Gastroesophageal sphincter (tissue), 4 donors: ENCODE results near the gene ZBTB22. TPM values are rescaled to one million over a fixed set of nuclear protein-coding genes. Genes with fewer than 3 reads are reported as not detected.

Experiments
- ATAC-seq: fragments of 150-250 bp; one replicate; pipeline ENCODE4 v1.9.1; 2016; ENCODE audit warnings: mild to moderate bottlenecking, moderate library complexity
- H3K27ac ChIP-seq, 4 donors: fragments of 200-600 bp; sonication (generic) in 3 of 4; 1 replicate in 3 of 4; 2 replicates in 1 of 4; pipeline ENCODE4 v1.5.1; 2016 to 2019
- H3K27me3 ChIP-seq: fragments of 200-600 bp; sonication (generic); one replicate; pipeline ENCODE4 v1.5.1; 2019
- H3K36me3 ChIP-seq, 2 donors: fragments of 200-600 bp; sonication (generic); one replicate each; pipeline ENCODE4 v1.5.1; 2019; ENCODE audit warnings: control low read depth in 1 of 2
- H3K4me1 ChIP-seq, 3 donors: fragments of 200-600 bp; sonication (generic); 1 replicate in 2 of 3; 2 replicates in 1 of 3; pipeline ENCODE4 v1.5.1; 2016 to 2019; ENCODE audit warnings: control low read depth in 2 of 3
- H3K4me3 ChIP-seq, 2 donors: fragments of 200-600 bp; sonication (generic); one replicate each; pipeline ENCODE4 v1.5.1; 2019; ENCODE audit warnings: mild to moderate bottlenecking in 1 of 2, moderate library complexity in 1 of 2
- H3K9me3 ChIP-seq, 3 donors: fragments of 200-600 bp; sonication (generic); one replicate each; pipeline ENCODE4 v1.5.1; 2017 to 2019; ENCODE audit warnings: control low read depth in 2 of 3
- EP300 ChIP-seq: sonication (generic); formaldehyde crosslinking; IDR thresholded peaks from one replicate; pipeline ENCODE4 v1.6.1; 2017; ENCODE audit warnings: antibody characterized with exemption, mild to moderate bottlenecking
- POLR2A ChIP-seq, 2 donors: fragments of 450-650 bp; IDR thresholded peaks; one replicate each; pipeline ENCODE4 v1.6.1; 2017; ENCODE audit warnings: antibody characterized with exemption in 2 of 2, mild to moderate bottlenecking in 2 of 2, moderate library complexity in 1 of 2
- POLR2AphosphoS5 ChIP-seq: sonication (generic); formaldehyde crosslinking; IDR thresholded peaks from one replicate; pipeline ENCODE4 v1.6.1; 2017; ENCODE audit warnings: antibody characterized with exemption
- WGBS, 2 donors: methylation state at CpG; one replicate each; pipeline ENCODE4 v1.1.5; 2018; ENCODE audit warnings: low coverage in 1 of 2; 5-methylcytosine and 5-hydroxymethylcytosine counted together
- total RNA-seq, 4 donors: library from RNA; depleted of rRNA; stranded (reverse); fragments of >200 nt; gene quantifications; one replicate each; pipeline ENCODE4 v1.1.0, GENCODE V29; 2016
- TF ChIP-seq, protein P1 (sequence below), 4 experiments: fragments of 200-600 bp in 2 of 4; fragments of 450-650 bp in 2 of 4; sonication (generic) in 1 of 4; IDR thresholded peaks; one replicate each; pipeline ENCODE4 v1.5.1; 2017 to 2019; ENCODE audit warnings: antibody characterized with exemption in 4 of 4, mild to moderate bottlenecking in 2 of 4, moderate library complexity in 2 of 4

The ZBTB22 gene
- total RNA-seq, 4 donors from 2014 or later = 19.3 to 20.9 (median 20.1) TPM

DNA sequence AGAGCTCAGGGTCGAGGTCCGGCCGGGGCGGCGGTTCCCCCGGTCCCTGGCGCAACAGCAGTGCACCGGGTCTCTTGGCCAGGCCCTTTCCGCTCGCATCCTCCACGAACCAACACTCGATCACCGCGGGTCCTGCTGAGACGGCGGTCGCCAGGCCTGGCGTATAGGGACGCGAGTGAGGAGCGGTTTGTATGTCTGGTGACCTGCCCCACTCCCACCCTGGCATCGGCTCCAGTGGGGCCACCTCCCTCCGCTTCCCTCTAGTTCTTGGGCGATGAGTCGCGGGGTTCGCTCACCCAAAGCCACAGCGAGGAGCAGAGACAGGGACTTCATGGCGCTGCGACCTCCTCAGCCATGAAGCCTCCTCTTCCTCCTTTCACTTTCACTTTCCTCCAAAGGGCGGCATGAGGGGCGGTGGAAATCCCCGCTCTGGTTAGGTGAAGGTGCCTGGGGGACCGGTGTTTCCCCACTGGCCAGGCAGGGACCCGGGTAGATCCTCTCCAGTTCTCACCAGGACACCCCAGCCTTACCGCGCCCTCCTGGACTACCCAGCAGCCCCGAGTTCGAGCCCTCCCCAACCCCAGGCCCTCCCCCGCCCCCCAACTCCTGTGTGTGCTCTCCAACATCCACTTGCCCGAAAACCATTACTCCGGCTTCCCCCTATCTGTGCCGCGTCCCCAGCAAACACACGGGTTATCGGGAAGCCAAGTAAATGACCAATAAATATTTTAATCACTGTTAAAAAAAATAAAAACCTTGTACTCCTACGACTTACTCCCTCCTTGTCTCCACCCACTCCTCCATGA is 3.6 kb downstream of the ZBTB22 start, which contains the start of gene TAPBP:
TSS of gene TAPBP (minus strand) at position 370 of the 806 bp plus-strand sequence. CDS start at position 333, 37 bp downstream.
- 0% methylated on average over 10 to 13 of the region's 47 CpGs for WGBS, 2 donors
- H3K27me3 ChIP-seq = no peaks in the 10 kb centered on the region
- TF ChIP-seq POLR2AphosphoS5 = peak; percentile 59
- no peak for TF ChIP-seq EP300
- TF ChIP-seq POLR2A (IDR thresholded peaks at IDR 0.05) = peak; percentile 24 to 45
- TF ChIP-seq, protein P1, sequence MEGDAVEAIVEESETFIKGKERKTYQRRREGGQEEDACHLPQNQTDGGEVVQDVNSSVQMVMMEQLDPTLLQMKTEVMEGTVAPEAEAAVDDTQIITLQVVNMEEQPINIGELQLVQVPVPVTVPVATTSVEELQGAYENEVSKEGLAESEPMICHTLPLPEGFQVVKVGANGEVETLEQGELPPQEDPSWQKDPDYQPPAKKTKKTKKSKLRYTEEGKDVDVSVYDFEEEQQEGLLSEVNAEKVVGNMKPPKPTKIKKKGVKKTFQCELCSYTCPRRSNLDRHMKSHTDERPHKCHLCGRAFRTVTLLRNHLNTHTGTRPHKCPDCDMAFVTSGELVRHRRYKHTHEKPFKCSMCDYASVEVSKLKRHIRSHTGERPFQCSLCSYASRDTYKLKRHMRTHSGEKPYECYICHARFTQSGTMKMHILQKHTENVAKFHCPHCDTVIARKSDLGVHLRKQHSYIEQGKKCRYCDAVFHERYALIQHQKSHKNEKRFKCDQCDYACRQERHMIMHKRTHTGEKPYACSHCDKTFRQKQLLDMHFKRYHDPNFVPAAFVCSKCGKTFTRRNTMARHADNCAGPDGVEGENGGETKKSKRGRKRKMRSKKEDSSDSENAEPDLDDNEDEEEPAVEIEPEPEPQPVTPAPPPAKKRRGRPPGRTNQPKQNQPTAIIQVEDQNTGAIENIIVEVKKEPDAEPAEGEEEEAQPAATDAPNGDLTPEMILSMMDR (IDR thresholded peaks at IDR 0.05) = no peak
- H3K4me1 ChIP-seq = peaks cover 0 to 69% (median 13%) of the 10 kb centered on the region in 3 donors
- H3K9me3 ChIP-seq = no peaks in the 10 kb centered on the region
- H3K27ac ChIP-seq = peak within 1 kb of the TSS; percentile 81 to 98 (median 94)
- peak; percentile 6 for ATAC-seq
- H3K36me3 ChIP-seq = peaks cover 0 to 35% of the 10 kb centered on the region in 2 donors
- peak within 1 kb of the TSS; percentile 70 to 89 for H3K4me3 ChIP-seq

DNA sequence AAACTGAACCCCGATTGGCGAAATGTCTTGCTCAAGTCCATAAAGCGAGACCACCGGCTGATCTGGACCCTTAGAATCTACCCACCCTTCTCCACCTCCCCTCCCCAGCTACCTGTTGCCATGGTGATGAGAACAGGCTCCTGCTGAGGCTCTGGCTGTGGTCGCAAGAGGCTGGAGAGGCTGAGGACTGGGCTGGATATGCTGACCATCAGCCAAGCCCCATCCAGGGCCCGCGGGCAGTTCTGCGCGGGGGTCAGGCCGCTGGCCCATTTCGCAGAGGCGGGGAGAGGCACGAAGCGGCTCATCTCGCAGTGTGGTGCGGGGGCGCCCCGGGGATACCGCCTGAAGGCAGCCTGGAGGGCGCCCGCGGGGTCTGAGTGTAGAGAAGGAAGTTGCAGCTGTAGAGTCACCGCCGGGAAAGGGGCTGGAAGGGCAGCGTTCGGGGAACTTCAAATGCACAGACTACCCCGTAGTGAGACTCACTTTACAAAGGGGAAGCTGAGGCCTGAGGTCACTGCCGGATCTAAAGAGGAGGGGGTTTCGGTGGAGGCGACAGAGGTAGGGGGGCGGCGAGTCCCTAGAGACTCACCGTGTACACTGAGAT is 4.3 kb downstream of the ZBTB22 start:
- TF ChIP-seq POLR2A (IDR thresholded peaks at IDR 0.05) (no peak), EP300 (no peak), POLR2AphosphoS5 (no peak)
- TF ChIP-seq, protein P1 (IDR thresholded peaks at IDR 0.05) = no peak
- 0% methylated on average over 1 to 14 of the region's 33 CpGs for WGBS, 2 donors
- peaks cover 0 to 69% (median 13%) of the 10 kb centered on the region in 3 donors for H3K4me1 ChIP-seq
- no peaks in the 10 kb centered on the region for H3K9me3 ChIP-seq
- H3K36me3 ChIP-seq = peaks cover 0 to 36% of the 10 kb centered on the region in 2 donors
- peak overlapping the region; percentile 70 to 89 for H3K4me3 ChIP-seq
- no peaks in the 10 kb centered on the region for H3K27me3 ChIP-seq
- ATAC-seq = no peak
- peak overlapping the region; percentile 81 to 98 (median 94) for H3K27ac ChIP-seq

DNA sequence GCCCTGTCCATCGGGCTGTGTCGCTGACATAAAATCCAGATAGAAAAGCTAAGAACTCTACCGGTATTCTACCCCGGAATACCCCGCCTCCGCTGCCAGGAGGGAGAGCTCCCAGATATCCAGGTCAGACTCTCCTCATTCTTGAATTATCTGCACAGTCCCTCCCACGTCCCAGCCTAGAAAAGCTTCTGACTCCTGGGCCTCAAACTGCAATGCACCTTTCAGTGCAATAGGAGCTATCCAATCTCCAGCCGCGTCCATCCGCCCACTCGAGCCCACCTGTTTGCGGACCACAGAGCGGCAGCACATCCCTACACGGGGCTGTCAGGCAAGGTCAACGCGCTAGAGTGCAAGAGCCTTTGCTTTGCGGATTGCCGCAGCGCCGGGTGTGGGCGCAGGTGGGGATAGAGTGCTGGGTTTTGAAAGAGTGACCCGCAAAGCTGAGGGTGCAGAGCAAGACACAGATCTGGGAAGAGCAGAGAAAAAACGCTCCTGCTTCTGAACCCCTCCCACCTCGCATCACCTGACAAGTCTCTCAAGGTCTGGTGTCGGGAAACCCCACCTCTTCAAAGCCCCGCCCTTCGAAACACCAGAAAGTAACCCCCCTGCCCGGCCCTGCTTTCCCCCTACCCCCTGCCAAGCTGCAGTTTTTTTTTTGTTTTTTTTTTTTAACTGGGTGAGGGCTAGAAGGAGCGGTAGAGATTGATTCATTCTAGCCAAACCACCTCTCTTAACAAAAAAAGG is 5.0 kb downstream of the ZBTB22 start:
- peak overlapping the region; percentile 70 to 89 for H3K4me3 ChIP-seq
- no peaks in the 10 kb centered on the region for H3K9me3 ChIP-seq
- TF ChIP-seq POLR2AphosphoS5 (no peak), POLR2A (IDR thresholded peaks at IDR 0.05) (no peak), EP300 (no peak)
- TF ChIP-seq, protein P1 (IDR thresholded peaks at IDR 0.05) = no peak
- 1 to 3% methylated on average over 5 to 16 of the region's 29 CpGs for WGBS, 2 donors
- no peaks in the 10 kb centered on the region for H3K27me3 ChIP-seq
- H3K4me1 ChIP-seq = peaks cover 0 to 69% (median 13%) of the 10 kb centered on the region in 3 donors
- H3K36me3 ChIP-seq = peaks cover 0 to 40% of the 10 kb centered on the region in 2 donors
- peak; percentile 15 for ATAC-seq
- peak overlapping the region; percentile 81 to 98 (median 94) for H3K27ac ChIP-seq

DNA sequence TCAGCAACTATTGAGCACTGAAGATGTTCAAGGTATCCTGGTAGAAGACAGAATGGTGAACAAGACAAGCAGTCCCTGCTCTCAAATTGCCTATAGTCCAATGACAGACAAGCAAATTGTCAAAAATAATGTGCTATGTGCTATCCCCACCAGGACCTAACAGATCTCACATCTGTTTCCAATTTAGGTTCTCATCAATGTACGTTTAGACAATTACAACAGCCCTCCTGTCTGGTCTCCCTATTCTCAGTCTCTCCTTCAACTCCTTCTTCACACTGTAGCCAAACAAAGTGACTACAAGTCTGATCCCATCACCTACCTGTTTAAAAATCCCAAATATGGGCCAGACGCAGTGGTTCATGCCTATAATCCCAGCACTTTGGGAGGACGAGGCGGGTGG is 11.2 kb downstream of the ZBTB22 start:
- no peak overlapping the region for H3K27ac ChIP-seq
- ATAC-seq = no peak
- TF ChIP-seq EP300 = no peak
- no peak for TF ChIP-seq POLR2A (IDR thresholded peaks at IDR 0.05)
- no peak for TF ChIP-seq POLR2AphosphoS5
- TF ChIP-seq, protein P1 (IDR thresholded peaks at IDR 0.05) = no peak
- H3K4me3 ChIP-seq = no peak overlapping the region
- peaks cover 0 to 43% (median 0%) of the 10 kb centered on the region in 3 donors for H3K4me1 ChIP-seq
- H3K36me3 ChIP-seq = peaks cover 0 to 83% of the 10 kb centered on the region in 2 donors
- H3K9me3 ChIP-seq = no peaks in the 10 kb centered on the region
- WGBS, 2 donors = 57 to 83% methylated on average over 2 to 4 of the region's 4 CpGs
- no peaks in the 10 kb centered on the region for H3K27me3 ChIP-seq
